HG02798 (cell line): Measurements from ENCODE around the gene SCAPER.
"Not testable (repeated sequence)": the region's sequence is repeated elsewhere in the genome, so short reads cannot be mapped to it uniquely, and the experiment has no call there.

Experiments
- ATAC-seq: cut with Tn5 transposase; IDR thresholded peaks from one replicate; pipeline ENCODE4 v1.9.1; 2021; ENCODE audit warnings: mild to moderate bottlenecking; ENCODE audit not compliant: unreplicated experiment, poor library complexity

Gene SCAPER

DNA sequence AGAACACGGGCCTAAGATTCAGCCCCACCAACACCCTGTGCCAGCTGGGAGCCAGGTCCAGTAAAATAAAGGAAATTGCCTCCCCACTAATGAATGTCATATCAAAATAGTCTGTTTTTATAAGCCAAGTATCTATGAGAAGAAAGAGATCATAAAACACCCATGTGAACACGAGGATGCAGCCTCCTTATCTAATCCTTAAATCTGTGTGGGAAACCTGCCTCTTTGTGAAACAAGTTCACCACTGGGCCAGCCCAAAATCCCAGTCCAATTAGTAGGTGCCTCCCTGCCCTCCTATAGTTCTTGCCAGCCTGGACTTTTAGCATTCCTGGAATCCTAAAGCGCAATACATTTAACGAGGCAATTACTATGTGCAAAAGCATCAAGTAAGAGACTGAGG lies 42.0 kb downstream of the SCAPER start:
- ATAC-seq: no peak

DNA sequence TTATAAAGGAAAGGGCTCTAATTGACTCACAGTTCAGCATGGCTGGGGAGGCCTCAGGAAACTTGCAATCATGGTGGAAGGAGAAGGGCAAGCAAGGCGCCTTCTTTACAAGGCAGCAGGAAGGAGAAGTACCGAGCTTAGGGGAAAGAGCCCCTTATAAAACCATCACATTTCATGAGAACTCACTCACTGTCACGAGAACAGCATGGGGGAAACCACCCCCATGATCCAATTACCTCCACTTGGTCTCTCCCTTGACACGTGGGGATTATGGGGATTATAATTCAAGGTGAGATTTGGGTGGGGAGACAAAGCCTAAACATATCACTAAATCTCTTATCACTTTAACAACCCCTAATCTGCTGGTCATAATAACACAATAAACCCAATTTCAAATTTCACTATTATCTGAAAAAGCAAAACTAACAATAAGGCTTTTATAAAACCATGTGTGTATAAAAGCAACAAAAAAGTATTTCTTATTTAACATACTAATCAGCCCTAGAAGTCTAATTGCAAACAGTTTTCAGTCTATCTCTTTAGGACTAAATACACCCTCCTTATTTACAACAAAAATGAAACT lies 43.2 kb downstream of the SCAPER start:
- ATAC-seq: no peak

DNA sequence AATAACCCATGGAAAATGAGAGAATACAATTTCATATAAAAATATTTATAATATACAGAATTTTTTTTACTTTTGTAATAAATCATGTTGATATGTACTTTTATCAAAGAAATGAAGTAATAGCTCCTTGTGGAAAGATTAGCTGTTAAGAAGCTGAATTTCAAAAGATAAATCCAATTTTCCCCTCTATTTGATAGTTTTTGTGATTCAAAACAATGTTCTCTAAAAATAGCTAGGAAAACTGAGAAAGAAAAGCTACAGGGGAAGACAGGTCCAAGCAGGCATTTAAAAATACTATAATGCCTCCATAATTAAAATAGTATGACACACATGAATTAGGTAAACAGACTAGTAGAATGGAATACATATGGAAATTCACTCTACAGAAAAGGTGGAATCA lies 44.9 kb downstream of the SCAPER start:
- no peak for ATAC-seq

DNA sequence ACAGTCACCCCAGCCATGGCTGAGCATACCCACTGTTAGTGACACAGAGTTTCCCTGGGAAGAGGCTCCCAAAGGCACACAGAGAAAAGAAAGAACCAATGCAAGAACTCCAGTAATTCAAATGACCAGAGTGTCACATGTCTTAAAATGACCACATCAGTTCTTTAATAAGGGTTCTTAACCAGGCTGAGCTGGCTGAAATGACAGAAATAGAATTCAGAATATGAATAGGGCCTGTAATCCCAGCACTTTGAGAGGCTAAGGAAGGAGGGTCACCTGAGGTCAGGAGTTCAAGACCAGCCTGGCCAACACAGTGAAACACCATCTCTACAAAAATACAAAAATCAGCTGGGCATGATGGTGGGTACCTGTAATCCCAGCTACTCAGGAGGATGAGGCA lies 54.8 kb downstream of the SCAPER start:
- not testable (repeated sequence) for ATAC-seq

DNA sequence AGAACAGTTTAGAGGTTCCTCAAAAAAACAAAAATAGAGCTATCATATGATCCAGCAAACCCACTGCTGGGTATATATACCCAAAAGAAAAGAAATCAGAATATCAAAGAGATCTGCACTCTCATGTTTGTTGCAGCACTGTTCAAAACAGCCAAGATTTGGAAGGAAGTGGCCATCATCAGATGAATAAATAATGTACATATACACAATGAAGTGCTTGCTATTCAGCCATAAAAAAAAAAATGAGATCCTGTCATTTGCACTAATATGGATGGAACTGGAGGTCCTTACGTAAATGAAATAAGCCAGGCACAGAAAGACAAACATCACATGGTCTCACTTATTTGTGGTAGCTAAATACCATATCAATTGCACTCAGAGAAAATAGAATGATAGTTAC lies 58.4 kb downstream of the SCAPER start:
- ATAC-seq: no peak

DNA sequence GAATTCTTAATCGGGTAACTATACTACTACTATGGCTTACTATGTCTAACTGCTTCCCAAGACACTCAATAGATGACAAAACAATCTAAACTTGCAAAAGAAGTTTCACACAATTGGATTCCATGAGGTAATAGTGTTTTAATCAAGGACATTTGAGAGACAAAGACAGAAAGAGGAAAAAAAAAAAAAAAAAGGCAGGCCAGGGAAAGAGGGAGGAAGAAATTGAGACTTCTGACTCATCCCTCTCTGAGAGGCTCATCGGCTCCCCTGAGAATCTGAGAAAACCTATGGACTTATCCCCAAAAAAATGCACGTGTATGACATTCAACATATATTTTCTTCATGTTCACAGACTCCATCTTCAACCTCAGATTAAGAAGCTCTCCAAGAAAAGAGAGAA lies 61.0 kb downstream of the SCAPER start:
- ATAC-seq: no peak

DNA sequence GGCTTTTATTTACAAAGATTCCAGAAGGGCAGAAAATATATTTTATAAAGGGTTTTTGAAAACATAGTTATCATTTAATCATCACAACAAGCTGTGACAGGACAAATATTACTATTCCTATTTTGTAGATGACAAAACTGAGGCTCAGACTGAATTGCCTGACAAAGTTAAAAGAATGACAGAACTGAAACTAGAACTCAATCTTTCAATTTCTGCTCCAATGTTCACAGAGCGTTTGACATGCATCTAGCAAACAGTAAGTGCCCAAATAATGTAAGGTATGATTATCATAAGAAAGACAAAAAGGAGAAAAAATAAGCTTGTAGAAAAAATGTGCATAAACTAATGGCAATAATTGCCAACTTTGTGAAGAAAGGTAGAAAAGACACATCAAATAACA lies 61.9 kb downstream of the SCAPER start:
- ATAC-seq: no peak

DNA sequence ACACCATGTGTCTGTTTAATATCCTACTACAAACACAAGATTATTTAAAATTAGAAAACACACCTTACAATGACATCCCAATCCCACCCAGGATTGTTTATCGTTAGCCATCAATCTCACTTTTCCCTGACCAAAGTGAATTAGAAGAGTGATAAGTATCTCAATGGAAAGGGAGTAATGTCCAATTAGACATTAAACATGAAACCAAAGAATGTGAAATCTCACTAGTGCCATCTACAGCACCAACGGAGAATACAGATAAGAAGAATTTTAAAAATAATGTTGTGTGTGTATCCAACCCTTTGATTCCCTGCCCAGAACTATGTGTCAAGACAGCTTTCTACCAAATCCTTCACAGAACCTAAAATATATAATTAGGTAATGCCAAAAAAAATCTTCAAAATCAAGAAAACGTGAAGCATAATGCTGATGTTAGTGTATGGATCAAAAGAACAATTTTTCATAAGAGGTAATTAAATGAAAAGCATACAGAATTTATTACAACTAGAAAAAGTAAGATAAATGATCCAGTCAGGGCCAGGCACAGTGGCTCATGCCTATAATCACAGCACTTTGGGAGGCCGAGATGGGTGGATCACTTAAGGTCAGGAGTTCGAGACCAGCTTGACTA lies 64.2 kb downstream of the SCAPER start:
- no peak for ATAC-seq

DNA sequence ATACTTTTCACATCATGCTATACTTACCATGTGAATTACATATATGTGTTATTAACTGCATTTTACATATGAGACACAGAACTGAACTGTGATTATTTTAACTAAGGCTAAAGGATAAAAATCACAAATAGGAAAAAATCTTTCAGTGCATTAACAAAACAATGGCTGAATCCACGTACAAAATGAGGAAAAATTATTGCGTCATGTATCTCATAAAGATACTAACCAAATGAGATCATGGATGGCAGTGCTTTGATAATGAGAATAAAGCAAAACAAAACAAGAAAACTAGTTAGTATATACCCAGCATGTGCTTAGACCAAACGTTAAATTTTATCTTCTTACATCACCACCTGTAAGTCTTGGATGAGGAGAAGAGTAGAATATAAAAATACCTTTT lies 66.0 kb downstream of the SCAPER start:
- no peak for ATAC-seq

DNA sequence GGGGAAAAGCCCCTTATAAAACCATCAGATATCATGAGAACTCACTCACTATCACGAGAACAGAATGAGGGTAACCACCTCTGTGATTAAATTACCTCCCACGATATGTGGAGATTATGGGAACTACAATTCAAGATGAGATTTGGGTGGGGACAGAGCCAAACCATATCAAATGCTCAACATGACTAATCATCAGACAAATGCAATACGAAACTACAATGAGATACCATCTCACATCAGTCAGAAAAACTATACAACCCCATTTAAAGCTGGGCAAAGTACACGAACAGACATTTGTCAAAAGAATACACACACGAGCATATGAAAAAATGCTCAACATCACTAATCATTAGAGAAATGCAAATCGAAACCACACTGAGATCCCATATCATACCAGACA lies 67.7 kb downstream of the SCAPER start:
- no peak for ATAC-seq

DNA sequence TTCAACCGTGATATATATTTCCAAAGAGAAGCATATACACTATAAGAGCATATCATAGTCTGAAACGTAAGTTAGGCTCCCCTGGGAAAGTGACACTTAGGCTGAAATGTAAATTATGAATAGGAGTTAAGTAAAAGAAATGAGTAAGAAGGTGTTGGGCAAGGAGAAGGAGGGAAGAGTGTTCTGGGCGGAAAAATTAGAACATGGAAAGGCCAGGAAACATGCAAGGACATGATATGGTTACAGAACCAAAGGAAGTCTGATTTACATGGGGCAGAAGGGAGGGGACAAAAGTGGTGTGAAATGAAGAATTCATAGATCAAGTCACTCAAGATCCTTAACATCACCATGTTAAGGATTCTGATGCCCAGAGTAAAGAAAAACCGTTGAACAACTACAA lies 75.2 kb downstream of the SCAPER start:
- no peak for ATAC-seq

DNA sequence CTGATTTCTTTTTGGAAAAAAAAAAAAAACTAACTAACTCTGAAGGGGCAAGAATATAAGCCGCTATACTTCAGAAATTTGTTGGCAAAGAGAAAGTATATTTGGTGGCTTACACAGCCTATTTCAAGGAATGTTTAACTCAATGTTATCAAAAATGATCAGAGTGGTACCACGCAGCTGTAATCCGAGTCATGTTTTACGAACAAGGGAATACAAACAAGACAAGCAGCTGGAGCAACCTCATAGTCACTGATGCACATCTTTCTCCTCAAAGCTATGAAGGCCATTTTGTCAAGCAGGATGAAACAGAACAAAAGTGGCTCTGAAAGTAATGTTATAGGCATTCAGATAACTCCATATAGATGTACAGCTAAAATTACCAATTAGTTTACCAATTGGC lies 81.2 kb downstream of the SCAPER start:
- ATAC-seq: no peak

DNA sequence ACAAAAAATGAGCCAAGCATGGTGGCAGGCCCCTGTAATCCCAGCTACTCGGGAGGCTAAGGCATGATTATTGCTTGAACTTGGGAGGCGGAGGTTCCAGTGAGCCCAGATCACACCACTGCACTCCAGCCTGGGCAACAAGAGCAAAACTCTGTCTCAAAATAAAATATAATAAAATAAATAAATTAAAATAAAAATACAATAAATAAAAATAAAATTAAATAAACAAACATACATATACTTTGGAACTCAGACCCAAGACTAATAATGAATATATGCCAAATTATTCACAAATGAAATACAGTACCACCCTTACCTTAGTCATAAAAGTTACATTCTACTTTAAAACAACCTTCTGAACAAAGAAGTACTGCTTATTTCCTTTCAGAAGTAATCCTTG lies 81.8 kb downstream of the SCAPER start:
- no peak for ATAC-seq

DNA sequence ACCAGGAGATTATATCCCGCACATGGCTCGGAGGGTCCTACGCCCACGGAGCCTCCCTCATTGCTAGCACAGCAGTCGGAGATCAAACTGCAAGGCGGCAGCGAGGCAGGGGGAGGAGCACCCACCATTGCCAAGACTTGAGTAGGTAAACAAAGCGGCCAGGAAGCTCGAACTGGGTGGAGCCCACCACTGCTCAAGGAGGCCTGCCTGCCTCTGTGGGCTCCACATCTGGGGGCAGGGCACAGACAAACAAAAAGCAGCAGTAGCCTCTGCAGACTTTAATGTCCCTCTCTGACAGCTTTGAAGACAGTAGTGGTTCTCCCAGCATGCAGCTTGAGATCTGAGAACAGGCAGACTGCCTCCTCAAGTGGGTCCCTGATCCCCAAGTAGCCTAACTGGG lies 86.2 kb downstream of the SCAPER start:
- not testable (repeated sequence) for ATAC-seq

DNA sequence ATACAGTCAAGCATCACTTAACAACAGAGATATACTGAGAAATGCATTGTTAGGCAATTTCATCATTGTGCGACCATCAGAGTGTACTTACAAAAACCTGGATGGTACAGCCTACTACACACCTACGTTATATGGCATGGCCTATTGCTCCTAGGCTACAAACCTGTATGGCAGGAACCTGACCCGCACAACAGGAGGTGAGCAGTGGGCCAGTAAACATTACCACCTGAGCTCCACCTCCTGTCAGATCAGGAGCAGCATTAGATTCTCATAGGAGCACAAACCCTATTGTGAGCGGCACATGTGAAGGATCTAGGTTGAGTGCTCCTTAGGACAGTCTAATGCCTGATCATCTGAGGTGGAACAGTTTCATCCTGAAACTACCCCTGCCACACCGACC lies 89.7 kb downstream of the SCAPER start:
- ATAC-seq: no peak

DNA sequence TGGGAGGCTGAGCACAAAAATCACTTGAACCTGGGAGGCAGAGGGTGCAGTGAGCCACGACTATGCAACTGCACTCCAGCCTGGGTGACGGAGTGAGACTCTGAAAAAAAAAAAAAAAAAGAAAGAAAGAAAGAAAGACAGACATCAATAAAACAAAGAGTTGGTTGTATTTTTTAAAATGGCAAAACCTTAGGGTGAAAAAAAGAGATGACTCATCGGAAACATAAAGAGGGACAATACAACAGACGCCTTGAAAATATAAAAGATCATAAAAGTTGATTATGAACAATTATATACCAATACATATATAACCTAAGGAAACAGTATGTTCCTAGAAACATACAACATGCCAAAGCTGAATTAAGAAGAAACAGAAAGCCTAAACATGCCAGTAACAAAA lies 92.8 kb downstream of the SCAPER start:
- no peak for ATAC-seq

DNA sequence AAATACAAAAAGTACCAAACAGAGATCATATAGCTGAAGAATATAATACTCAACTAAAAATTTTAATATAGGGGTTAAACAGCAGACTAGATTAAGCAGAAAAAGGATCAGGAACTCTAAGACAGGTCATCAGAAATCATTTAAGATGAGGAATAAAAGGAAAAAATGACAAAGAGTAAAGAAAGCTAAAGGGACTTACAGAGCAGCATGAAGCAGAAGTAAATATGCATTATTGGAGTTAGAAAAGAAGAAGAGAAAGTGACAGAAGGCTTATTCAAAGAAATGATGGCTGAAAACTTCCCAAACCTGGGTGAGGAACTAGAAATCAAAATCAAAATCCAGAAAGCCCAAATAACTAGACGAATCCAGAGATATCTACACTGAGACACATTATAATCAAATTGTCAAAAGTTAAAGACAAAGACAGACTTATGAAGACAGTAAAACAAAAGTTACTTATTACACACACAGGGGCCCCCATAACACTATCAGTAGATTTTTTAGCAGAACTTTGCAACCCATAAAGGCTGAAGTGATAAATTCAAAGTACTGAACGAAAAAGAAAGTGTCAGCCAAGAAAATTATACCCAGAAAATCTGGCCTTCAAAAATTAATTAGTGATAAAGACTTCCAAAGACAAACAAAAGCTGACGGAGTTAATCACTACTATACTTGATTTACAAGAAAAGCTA lies 95.6 kb downstream of the SCAPER start:
- no peak for ATAC-seq

DNA sequence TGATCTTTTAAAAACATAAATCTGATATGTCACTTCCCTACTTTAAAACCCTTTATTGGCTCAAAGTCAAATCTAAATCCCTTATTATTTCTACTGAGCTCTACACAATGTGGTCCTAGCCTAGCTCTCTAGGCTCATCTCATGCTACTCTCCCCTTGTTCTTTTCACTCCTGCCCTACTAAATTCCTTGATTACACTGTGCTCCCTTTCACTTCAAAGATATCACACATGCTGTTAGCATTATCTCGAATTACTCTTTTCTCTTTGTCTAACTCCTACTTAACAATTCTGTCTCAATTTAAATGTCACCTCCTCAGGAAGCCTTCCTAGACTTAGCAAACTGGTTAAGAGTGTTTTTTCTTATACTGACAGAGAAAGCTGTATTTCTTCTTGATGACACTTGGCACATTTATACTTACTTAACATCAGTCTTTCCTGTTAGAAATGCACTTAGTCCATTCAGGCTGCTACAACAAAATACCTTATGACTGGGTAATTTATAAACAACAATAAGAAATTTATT lies 102.0 kb downstream of the SCAPER start:
- no peak for ATAC-seq

DNA sequence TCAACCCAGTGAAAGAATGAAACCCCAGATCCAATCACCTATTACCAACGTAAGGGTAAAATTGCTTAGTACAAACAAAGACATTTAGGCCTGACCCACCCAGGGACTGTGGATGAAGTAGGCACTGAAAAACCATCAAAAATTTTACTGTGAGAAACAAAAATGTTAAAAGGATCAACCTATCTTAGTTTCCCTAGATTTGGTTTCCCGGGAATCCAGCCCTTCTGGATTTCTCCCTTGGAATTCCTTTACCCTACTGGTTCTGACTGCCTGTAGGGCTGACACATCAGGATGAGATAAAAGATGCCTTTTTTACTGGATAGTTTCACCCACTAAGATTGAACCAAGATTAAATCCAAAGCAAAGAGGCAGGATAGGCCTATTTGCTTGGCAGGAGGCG lies 102.7 kb downstream of the SCAPER start:
- no peak for ATAC-seq

DNA sequence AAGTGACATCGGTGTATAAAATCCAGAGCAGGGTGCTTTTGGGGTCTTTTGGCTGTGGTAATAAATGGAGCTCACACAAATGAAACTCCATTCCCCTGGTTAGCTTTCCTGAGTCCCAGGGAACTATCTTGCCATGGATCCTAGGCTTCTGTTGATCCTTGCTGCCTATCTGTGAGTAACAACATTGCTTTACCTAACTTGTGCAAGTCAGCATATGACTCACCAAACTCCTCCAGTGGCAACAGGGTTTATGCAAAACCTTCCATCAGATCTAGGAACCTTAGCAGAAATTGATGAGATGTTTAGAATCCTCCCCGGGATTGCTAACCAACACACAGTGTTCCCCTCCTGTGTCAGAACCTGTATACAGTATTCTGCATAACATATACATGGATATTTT lies 105.4 kb downstream of the SCAPER start:
- ATAC-seq: no peak

DNA sequence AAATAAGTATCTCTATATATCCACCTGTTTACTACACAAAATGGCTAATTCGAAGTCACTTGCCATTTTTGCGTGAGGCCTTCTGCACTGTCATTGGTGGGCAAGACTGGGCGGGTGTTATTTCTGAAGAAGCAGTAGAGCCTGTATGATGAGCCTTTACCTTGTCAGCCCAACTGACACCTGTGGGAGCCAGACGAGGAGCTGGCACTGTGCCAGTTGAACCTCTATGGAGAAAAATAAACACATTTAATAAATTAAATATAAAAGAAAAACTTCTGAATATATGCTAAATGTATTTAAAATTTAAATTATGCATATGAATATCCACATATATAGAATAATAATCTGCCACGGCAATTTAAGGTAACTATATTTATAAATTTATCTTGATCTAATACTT lies 109.9 kb downstream of the SCAPER start:
- no peak for ATAC-seq

DNA sequence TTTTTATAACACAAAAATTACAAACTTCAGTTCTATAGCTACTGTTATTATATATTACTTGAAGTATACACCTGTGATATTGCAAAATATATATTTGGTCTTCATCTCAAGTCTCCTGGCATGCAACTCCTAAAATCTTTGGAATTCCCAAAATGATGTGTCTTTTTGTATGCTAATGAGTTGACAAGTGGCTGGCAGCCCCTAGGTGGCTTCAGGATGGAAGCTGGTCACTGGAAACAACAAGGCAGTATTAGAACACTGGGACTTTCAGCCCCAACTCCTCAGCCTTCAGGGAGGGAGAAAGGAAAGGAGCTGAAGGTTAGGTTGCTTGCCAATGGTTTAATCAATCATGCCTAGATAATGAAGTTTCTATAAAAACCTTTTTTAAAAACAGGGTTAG lies 112.0 kb downstream of the SCAPER start:
- ATAC-seq: no peak
